Activated naive CD4-positive, alpha-beta T cell treated with anti-CD3 and anti-CD28 coated beads for 36 hours (primary cell): ENCODE measurements around the gene DYNC2H1. TPM values are rescaled to one million over a fixed set of nuclear protein-coding genes. Genes with fewer than 3 reads are reported as not detected.
"Not testable (repeated sequence)": the region's sequence is repeated elsewhere in the genome, so short reads cannot be mapped to it uniquely, and the experiment has no call there.

Source experiments
- CTCF ChIA-PET: fragments of 350-600 bp; sonication (Branson Sonifier 250); formaldehyde crosslinking; loops from one replicate; lab custom pipeline; 2021; ENCODE audit warnings: antibody characterized with exemption; lab: Charles Lee
- DNase-seq: peaks from one replicate; pipeline ENCODE4 v3.0.0-alpha.2; 2020
- H3K27ac Mint-ChIP-seq: one replicate; pipeline ENCODE4 v1.8.0; 2021; ENCODE audit warnings: mild to moderate bottlenecking, mixed read lengths
- H3K27me3 Mint-ChIP-seq: one replicate; pipeline ENCODE4 v1.8.0; 2021; ENCODE audit warnings: low read depth, mixed read lengths
- H3K36me3 Mint-ChIP-seq: one replicate; pipeline ENCODE4 v1.8.0; 2021; ENCODE audit warnings: low read depth, mixed read lengths
- H3K4me1 Mint-ChIP-seq: one replicate; pipeline ENCODE4 v1.8.0; 2021; ENCODE audit warnings: low read depth, mixed read lengths
- H3K4me3 Mint-ChIP-seq: one replicate; pipeline ENCODE4 v1.8.0; 2021; ENCODE audit warnings: mild to moderate bottlenecking, moderate library complexity, mixed read lengths
- H3K9me3 Mint-ChIP-seq: one replicate; pipeline ENCODE4 v1.8.0; 2021; ENCODE audit warnings: mixed read lengths
- intact Hi-C: fragments of 100-400 bp; cut with micrococcal nuclease; formaldehyde crosslinking; loops from one replicate; pipeline ENCODE4 v1.15.1; 2023
- total RNA-seq, 2 experiments: library from RNA; stranded (reverse); gene quantifications; one replicate each; pipeline ENCODE4 v1.2.3, GENCODE V29; 2021

The DYNC2H1 gene
- total RNA-seq, 2 experiments from 2014 or later: 1.9 to 2.8 TPM

DNA sequence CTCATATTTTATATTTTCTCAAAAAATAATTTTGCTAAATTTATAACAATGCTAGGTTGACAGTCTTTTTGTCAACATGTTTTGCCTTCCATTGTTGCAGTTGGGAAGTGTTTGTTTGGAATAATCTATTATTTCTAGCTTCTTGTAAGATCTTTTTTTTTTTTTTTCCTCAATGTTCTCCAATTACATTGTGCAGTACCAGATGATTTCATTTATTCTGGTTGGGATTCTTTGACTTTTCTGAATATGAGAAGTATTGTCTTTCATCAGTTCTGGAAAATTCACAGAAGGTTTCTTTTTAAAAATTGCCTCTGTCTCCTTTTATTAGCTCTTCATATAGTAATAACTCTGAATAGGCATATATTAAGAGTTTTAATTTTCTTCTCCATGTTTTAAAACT, 245.4 kb downstream of the DYNC2H1 start:
- H3K9me3 Mint-ChIP-seq: no peaks in the 10 kb centered on the region
- H3K27me3 Mint-ChIP-seq: no peaks in the 10 kb centered on the region
- H3K4me1 Mint-ChIP-seq: no peaks in the 10 kb centered on the region
- DNase-seq: no peak
- no peak overlapping the region for H3K27ac Mint-ChIP-seq
- no peaks in the 10 kb centered on the region for H3K36me3 Mint-ChIP-seq
- H3K4me3 Mint-ChIP-seq: no peak overlapping the region
- intact Hi-C loops: no loop called here
- CTCF ChIA-PET: interaction anchor here (0.6 kb wide), 1 partner anchor 158 kb away, joined by 5 read pairs; no protein-coding TSS in a partner anchor

DNA sequence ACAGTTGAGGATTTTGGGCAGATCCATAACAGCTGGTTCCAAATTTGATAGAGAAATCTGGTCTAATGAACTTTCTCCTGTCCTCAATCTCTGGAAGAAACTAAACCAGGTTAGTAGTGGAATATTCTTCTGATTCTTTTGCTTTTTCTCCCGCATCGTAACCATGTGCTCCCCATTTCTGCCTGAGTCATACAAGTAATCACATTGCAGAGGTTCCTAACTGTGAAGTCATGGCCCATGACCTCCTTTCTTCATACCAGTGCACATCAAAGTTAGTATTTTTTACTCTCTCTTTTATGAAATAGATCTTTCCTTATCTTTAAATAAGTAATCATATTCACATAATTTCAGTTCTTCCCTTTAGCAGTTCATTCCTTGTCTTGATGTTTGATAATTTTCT, 249.0 kb downstream of the DYNC2H1 start:
- CTCF ChIA-PET: no interaction called here
- H3K9me3 Mint-ChIP-seq: no peaks in the 10 kb centered on the region
- H3K27ac Mint-ChIP-seq: no peak overlapping the region
- H3K36me3 Mint-ChIP-seq: no peaks in the 10 kb centered on the region
- H3K4me1 Mint-ChIP-seq: no peaks in the 10 kb centered on the region
- DNase-seq: no peak
- H3K4me3 Mint-ChIP-seq: no peak overlapping the region
- H3K27me3 Mint-ChIP-seq: no peaks in the 10 kb centered on the region
- intact Hi-C loops: no loop called here

DNA sequence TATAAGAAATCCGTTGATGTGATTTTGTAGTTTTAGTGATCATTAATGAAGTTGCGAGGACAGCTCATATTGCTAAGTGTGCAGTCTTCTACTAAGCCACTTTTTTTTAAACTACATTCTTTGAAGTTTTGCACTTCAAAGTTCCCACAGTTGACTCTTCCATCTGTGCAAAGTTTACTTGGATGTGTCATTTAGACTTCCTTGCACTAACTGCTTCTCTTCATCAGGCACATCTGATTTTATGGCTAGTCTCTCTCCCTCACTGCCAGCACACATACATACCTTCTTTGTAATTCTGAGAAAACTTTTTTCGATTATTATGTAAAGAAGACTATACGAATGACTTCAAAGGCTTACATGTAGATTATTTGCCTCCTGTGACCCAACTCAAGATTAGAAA, 250.0 kb downstream of the DYNC2H1 start:
- CTCF ChIA-PET: no interaction called here

DNA sequence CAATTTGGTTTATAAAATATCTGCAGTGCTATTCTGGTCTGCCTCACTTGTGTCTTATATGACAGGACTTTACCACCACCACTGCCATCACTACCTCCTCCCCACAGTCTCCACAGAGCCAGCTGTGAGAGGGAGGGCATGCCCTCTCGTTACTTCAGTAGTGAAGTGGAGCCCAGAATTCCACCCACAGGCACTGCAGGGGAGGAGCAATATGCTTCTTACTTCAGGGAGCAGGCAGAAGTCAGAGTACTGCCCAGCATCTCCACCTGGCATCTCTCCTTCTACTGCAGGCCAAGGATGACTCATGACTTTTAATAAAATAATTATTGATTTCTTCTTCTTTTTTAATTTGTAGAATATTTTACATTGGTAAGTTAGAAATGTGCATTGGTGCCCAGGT, 255.5 kb downstream of the DYNC2H1 start:
- H3K9me3 Mint-ChIP-seq: no peaks in the 10 kb centered on the region
- CTCF ChIA-PET: no interaction called here
- H3K27me3 Mint-ChIP-seq: no peaks in the 10 kb centered on the region

More for the DNA sequence above, 250.0 kb downstream of the DYNC2H1 start:
- H3K4me1 Mint-ChIP-seq: no peaks in the 10 kb centered on the region
- no peaks in the 10 kb centered on the region for H3K36me3 Mint-ChIP-seq
- no peak overlapping the region for H3K27ac Mint-ChIP-seq
- no peak for DNase-seq
- H3K4me3 Mint-ChIP-seq: no peak overlapping the region
- H3K9me3 Mint-ChIP-seq: no peaks in the 10 kb centered on the region
- H3K27me3 Mint-ChIP-seq: no peaks in the 10 kb centered on the region
- intact Hi-C loops: no loop called here

DNA sequence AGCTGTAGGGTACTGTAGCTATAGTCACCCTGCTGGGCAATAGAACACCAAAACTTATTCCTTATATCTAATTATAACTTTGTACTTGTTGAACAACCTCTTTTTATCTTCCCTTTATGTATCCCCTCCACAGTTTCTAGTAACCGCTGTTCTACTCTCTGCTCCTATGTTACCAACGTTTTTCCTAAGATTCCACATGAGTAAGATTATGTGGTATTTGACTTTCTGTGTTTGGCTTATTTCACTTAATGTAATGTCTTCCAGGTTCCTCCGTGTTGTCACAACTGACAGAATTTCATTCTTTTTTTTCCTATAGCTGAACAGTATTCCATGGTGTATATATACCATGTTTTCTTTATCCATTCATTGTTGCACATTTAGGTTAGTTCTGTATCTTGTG, 258.4 kb downstream of the DYNC2H1 start:
- no peaks in the 10 kb centered on the region for H3K27me3 Mint-ChIP-seq
- no peak overlapping the region for H3K27ac Mint-ChIP-seq
- intact Hi-C loops: no loop called here
- CTCF ChIA-PET: no interaction called here
- H3K4me1 Mint-ChIP-seq: no peaks in the 10 kb centered on the region
- H3K4me3 Mint-ChIP-seq: no peak overlapping the region
- peaks cover 5% of the 10 kb centered on the region for H3K9me3 Mint-ChIP-seq
- H3K36me3 Mint-ChIP-seq: no peaks in the 10 kb centered on the region
- no peak for DNase-seq

More for the DNA sequence above, 255.5 kb downstream of the DYNC2H1 start:
- no peak for DNase-seq
- no peaks in the 10 kb centered on the region for H3K36me3 Mint-ChIP-seq
- no peak overlapping the region for H3K27ac Mint-ChIP-seq
- intact Hi-C loops: no loop called here
- no peak overlapping the region for H3K4me3 Mint-ChIP-seq
- no peaks in the 10 kb centered on the region for H3K4me1 Mint-ChIP-seq

DNA sequence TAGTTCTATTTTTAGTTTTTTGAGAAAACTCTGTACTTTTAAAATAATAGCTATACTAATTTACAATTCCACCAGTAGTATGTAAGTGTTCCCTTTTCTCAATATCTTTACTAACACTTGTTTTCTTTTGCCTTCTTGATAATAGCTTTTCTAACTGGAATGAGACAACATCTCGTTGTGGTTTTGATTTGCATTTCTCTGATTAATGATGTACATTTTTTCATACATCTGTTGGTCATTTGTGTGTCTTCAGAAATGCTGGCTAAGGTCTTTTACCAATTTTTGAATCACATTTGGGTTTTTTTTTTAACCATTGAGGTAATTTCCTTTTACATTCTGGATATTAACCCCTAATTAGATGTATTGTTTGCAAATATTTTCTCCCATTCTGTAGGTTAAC, 258.9 kb downstream of the DYNC2H1 start:
- no peaks in the 10 kb centered on the region for H3K27me3 Mint-ChIP-seq
- no peaks in the 10 kb centered on the region for H3K4me1 Mint-ChIP-seq
- no peak for DNase-seq
- intact Hi-C loops: no loop called here
- H3K9me3 Mint-ChIP-seq: peaks cover 5% of the 10 kb centered on the region
- CTCF ChIA-PET: no interaction called here
- no peaks in the 10 kb centered on the region for H3K36me3 Mint-ChIP-seq
- H3K27ac Mint-ChIP-seq: no peak overlapping the region
- no peak overlapping the region for H3K4me3 Mint-ChIP-seq

DNA sequence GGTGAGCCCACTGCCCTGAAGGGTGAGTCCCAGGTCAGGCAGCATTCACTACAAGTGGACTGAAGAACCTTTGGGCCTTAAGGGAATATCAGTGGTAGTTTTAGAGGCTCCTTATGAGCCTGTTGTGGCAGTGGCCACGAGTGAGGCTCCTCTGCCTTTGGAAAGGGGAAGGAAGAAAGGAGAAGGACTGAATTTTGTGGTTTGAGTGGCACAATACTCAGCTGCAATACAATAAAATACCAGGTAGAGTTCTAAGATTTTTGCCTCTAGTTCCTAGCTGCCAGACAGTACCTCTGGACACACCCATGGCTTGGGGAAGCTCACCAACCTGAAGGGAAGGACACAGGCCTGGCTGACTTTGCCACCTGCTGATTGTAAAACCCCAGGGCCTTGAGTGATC, 260.9 kb downstream of the DYNC2H1 start:
- intact Hi-C loops: no loop called here
- no peaks in the 10 kb centered on the region for H3K4me1 Mint-ChIP-seq
- H3K4me3 Mint-ChIP-seq: no peak overlapping the region

DNA sequence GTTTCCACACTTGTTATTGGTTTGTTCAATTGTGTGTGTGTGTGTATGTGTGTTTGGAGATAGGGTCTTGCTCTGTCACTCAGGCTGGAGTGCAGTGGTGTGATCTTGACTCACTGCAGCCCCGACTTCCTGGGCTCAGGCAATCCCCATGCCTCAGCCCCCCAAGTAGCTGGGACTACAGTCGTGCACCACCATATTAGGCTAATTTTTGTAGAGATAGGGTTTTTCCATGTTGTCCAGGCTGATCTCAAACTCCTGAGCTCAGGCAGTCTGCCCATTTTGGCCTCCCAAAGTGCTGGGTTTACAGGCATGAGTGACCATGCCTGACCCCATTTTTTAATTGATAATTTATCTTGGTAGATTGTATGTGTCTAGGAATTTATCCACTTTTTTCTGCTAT, 263.7 kb downstream of the DYNC2H1 start:
- H3K4me3 Mint-ChIP-seq: no peak overlapping the region
- H3K27ac Mint-ChIP-seq: no peak overlapping the region
- H3K27me3 Mint-ChIP-seq: no peaks in the 10 kb centered on the region
- H3K36me3 Mint-ChIP-seq: peaks cover 2% of the 10 kb centered on the region
- peaks cover 16% of the 10 kb centered on the region for H3K9me3 Mint-ChIP-seq
- intact Hi-C loops: no loop called here
- CTCF ChIA-PET: no interaction called here
- DNase-seq: no peak
- H3K4me1 Mint-ChIP-seq: no peaks in the 10 kb centered on the region

More for the DNA sequence above, 260.9 kb downstream of the DYNC2H1 start:
- Mint-ChIP-seq H3K36me3 (no peaks in the 10 kb centered on the region), H3K27me3 (no peaks in the 10 kb centered on the region), H3K27ac (no peak overlapping the region), H3K9me3 (peaks cover 11% of the 10 kb centered on the region)
- CTCF ChIA-PET: no interaction called here
- no peak for DNase-seq

DNA sequence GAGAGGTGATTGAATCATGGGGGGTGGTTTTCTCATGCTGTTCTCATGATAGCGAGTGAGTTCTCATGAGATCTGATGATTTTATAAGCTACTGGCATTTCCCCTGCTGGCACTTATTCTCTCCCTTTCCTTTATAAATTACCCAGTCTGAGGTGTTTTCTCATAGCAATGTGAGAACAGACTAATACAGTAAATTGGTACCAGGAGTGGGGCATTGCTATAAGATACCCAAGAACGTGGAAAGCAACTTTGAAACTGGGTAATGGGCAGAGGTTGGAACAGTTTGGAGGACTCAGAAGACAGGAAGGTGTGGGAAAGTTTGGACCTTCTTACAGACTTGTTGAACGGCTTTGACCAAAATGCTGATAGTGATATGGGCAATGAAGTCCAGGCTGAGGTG, 265.0 kb downstream of the DYNC2H1 start:
- CTCF ChIA-PET, H3K27ac Mint-ChIP-seq, H3K4me3 Mint-ChIP-seq: not testable (repeated sequence)

DNA sequence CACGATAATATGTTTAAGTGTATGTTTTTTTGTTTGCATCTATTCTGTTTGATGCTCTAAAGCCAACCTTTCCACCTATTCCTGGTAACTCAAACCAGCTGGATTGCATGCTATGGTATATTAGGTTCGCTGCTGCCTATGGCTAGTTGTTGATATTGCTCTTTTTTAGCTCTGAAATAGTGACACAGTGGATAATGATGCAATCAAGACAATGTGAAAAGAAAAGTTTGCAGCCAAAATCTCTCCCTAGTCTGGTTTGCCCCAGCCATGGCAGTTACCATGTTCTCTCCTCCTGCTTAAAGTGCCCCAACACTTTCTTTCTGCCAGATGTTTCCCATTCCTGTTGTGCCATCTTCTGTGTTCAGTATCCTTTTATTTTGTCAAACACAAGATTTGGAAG, 269.7 kb downstream of the DYNC2H1 start:
- Mint-ChIP-seq H3K4me1 (no peaks in the 10 kb centered on the region), H3K9me3 (peaks cover 11% of the 10 kb centered on the region), H3K36me3 (peaks cover 2% of the 10 kb centered on the region), H3K27ac (no peak overlapping the region), H3K27me3 (no peaks in the 10 kb centered on the region), H3K4me3 (no peak overlapping the region)
- intact Hi-C loops: no loop called here
- CTCF ChIA-PET: no interaction called here
- no peak for DNase-seq

More for the DNA sequence above, 265.0 kb downstream of the DYNC2H1 start:
- H3K36me3 Mint-ChIP-seq, intact Hi-C loops, DNase-seq, H3K4me1 Mint-ChIP-seq, H3K27me3 Mint-ChIP-seq: not testable (repeated sequence)
- H3K9me3 Mint-ChIP-seq: peaks cover 16% of the 10 kb centered on the region

DNA sequence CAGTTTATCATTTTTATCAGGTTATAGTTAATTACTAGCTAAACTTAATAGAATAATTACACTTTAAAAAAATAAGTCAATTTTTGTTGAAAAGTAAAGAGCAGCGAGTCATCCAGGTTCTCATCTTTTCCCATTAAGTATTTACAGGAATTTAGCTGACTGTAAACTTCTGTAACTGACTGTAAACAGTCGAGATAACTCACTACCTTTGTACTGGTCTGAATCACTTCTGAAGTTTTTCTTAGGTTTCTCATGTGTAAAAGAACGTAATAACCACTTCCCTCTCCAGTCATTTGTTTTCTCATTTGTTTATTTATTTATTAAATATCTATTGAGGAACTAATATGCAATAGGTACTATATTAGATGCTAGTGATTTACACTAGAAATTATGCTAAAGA, 270.8 kb downstream of the DYNC2H1 start:
- peaks cover 2% of the 10 kb centered on the region for H3K36me3 Mint-ChIP-seq
- no peaks in the 10 kb centered on the region for H3K4me1 Mint-ChIP-seq
- CTCF ChIA-PET: no interaction called here
- peaks cover 5% of the 10 kb centered on the region for H3K9me3 Mint-ChIP-seq
- H3K27me3 Mint-ChIP-seq: no peaks in the 10 kb centered on the region
- intact Hi-C loops: no loop called here
- no peak overlapping the region for H3K4me3 Mint-ChIP-seq
- no peak for DNase-seq
- no peak overlapping the region for H3K27ac Mint-ChIP-seq

DNA sequence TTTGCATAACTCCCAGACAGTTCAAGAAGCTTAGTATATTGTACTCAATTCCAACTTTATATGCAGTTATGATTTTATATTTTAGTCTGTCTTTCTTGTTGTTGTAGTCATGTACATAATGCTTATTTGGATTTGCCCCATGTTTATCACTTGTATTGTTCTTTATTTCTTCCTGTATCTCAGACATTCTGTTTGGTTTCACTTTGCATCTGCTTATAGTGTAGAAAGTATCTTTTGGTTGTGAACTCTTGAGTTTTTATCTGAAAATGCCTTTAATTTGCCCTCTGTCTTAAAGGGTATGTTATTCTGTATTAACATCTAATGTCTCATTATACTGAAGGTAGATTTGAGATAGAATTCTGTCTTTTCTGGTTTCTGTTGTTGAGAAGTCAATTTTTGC, 275.4 kb downstream of the DYNC2H1 start:
- CTCF ChIA-PET: no interaction called here
- Mint-ChIP-seq H3K4me3 (no peak overlapping the region), H3K27ac (no peak overlapping the region), H3K36me3 (no peaks in the 10 kb centered on the region), H3K27me3 (no peaks in the 10 kb centered on the region), H3K9me3 (peaks cover 1% of the 10 kb centered on the region), H3K4me1 (no peaks in the 10 kb centered on the region)
- intact Hi-C loops: no loop called here
- DNase-seq: no peak

DNA sequence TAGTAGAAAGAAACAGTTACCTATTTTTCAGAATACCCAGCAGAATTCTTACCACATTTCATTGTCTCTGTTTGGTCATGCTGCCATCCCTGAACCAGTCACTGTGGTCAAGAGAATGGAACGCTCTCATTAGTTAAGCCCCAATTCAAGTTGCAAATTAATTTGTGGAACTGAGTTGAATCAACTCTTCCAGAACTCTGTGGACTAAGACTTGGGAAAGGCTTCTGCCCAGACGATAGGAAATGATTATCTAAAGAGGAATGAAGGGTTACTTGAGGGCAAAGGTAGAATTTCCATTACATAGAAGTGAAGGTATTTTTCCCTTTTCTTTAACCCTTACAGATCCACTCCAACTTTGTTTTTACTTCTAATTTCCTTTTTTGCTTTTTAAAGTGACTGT, 286.4 kb downstream of the DYNC2H1 start:
- peaks cover 1% of the 10 kb centered on the region for H3K36me3 Mint-ChIP-seq
- no peak for DNase-seq
- H3K4me1 Mint-ChIP-seq: no peaks in the 10 kb centered on the region
- H3K9me3 Mint-ChIP-seq: no peaks in the 10 kb centered on the region
- H3K27ac Mint-ChIP-seq: no peak overlapping the region
- H3K27me3 Mint-ChIP-seq: peaks cover 2% of the 10 kb centered on the region
- intact Hi-C loops: no loop called here
- H3K4me3 Mint-ChIP-seq: no peak overlapping the region
- CTCF ChIA-PET: no interaction called here

DNA sequence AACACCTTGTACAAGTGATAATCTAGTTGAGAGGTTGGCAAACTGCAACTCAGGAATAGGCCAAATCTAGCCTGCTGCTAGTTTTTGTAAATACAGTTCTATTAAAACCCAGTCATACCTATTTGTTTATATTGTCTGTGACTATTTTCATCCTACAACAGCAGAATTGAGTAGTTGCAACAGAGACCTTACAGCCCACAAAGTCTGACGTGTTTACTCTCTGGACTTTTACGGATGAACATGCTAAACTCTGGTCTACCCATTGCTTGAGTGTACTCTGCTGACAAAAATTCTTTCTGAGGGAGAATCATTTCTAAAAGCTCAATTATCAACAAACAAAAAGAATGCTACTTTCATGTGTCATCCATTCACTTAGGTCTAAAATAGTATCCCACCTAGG, 287.0 kb downstream of the DYNC2H1 start:
- Mint-ChIP-seq H3K4me1 (no peaks in the 10 kb centered on the region), H3K27ac (no peak overlapping the region), H3K27me3 (peaks cover 2% of the 10 kb centered on the region), H3K9me3 (no peaks in the 10 kb centered on the region), H3K36me3 (peaks cover 1% of the 10 kb centered on the region), H3K4me3 (no peak overlapping the region)
- intact Hi-C loops: no loop called here
- DNase-seq: no peak
- CTCF ChIA-PET: no interaction called here
